Left lung (tissue), 10 donors: Measurements from ENCODE around the gene YAF2. TPM values are rescaled to one million over a fixed set of nuclear protein-coding genes. Genes with fewer than 3 reads are reported as not detected.

Experiments used
- ATAC-seq: fragments of 200-7000 bp; cut with Tn5 transposase; one replicate; pipeline ENCODE4 v1.9.1; 2020; ENCODE audit warnings: moderate library complexity
- DNase-seq, 4 donors: peaks; one replicate each; pipeline ENCODE4 v3.0.0-alpha.2; 2013 to 2020
- H3K27ac ChIP-seq, 2 donors: fragments of 200-600 bp; sonication (generic) in 1 of 2; one replicate each; pipeline versions ENCODE4 v1.5.0 to v1.8.0; 2020 to 2021
- H3K27me3 ChIP-seq, 2 donors: fragments of 200-600 bp; sonication (generic) in 1 of 2; one replicate each; pipeline versions ENCODE4 v1.5.0 to v1.8.0; 2020 to 2021
- H3K36me3 ChIP-seq, 2 donors: fragments of 200-600 bp; sonication (generic) in 1 of 2; one replicate each; pipeline versions ENCODE4 v1.5.0 to v1.8.0; 2020 to 2021
- H3K4me1 ChIP-seq, 2 donors: fragments of 200-600 bp; one replicate each; pipeline ENCODE4 v1.8.0; 2021
- H3K4me3 ChIP-seq, 2 donors: fragments of 200-600 bp; sonication (generic) in 1 of 2; one replicate each; pipeline versions ENCODE4 v1.5.0 to v1.8.0; 2020 to 2021; ENCODE audit warnings: mild to moderate bottlenecking in 1 of 2
- H3K9me3 ChIP-seq, 2 donors: fragments of 200-600 bp; sonication (generic) in 1 of 2; one replicate each; pipeline versions ENCODE4 v1.5.0 to v1.8.0; 2020 to 2021
- intact Hi-C, 2 donors: fragments of 100-400 bp; cut with DNase I; formaldehyde crosslinking; loops; one replicate each; pipeline versions ENCODE4 v1.11.2 to v1.14.2; 2022
- polyA plus RNA-seq, 6 donors: library from polyadenylated mRNA; unstranded; fragments of 120-200 nt; gene quantifications; one replicate each; pipeline ENCODE4 v1.2.1, GENCODE V29; 2013; ENCODE audit not compliant: insufficient read length in 6 of 6
- total RNA-seq, 2 donors: library from RNA; stranded (reverse); fragmentation: NEBNext Ultra II Directional; extraction: Animal tissue kit (Norgen Biotek cat#: 25700); gene quantifications; one replicate each; pipeline ENCODE4 v1.2.1, GENCODE V29; 2021
- TF ChIP-seq, protein P1 (sequence below), 2 donors: fragments of 200-600 bp; sonication (generic) in 1 of 2; IDR thresholded peaks; one replicate each; pipeline versions ENCODE4 v1.5.0 to v1.8.0; 2021; ENCODE audit warnings: antibody characterized with exemption in 2 of 2
- donor health status: DM: no; HTN: yes; CAD: no.
- donor health status: DM: no; HTN: no; CAD: no.

The YAF2 gene
- total and polyA plus RNA-seq, 8 donors = 18.7 to 33.4 (median 21.9) TPM

DNA sequence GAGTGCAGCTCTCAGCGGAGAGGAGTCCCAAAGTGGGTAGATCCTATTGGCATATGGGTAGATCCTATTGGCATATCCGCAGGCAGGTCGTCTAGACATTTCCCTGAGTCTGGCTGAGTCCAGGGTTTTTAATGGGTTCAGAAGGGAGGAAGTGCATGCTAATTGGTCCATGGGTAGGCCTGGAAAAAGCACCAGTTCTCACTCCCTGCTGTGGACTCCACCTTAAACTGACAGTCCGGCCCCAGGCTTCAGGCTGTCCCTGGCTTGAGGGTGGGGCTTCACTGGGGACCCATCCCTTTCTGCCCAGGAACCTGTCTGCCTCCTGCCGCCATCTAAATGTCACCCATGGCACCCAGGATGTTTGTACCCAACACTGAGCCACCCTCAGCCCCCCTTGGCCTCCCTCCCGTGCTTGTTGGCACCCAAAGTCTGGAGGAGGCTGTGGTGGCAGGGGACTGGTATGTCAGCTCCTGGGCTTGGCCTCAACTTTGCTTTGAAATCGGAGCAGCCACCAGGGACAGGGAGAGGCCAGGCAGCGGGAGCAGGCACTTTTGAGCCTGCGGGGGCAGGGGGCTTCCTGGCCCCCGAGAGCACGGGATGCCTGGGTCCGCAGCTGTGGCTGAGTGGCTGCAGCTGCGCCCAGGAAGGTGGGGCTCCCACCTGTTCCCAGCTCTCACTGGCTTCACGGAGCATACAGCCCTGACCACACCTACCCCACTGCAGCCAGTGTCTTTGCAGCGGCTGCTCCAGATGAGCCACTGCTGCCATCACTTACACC, 29.6 kb upstream of the YAF2 start:
- ATAC-seq (no peak), DNase-seq (no peak)
- Histone ChIP-seq H3K4me1 (peaks cover 0 to 3% of the 10 kb centered on the region in 2 donors), H3K27ac (no peak overlapping the region), H3K9me3 (no peaks in the 10 kb centered on the region), H3K36me3 (no peaks in the 10 kb centered on the region), H3K4me3 (no peak overlapping the region), H3K27me3 (no peaks in the 10 kb centered on the region)
- TF ChIP-seq, protein P1, sequence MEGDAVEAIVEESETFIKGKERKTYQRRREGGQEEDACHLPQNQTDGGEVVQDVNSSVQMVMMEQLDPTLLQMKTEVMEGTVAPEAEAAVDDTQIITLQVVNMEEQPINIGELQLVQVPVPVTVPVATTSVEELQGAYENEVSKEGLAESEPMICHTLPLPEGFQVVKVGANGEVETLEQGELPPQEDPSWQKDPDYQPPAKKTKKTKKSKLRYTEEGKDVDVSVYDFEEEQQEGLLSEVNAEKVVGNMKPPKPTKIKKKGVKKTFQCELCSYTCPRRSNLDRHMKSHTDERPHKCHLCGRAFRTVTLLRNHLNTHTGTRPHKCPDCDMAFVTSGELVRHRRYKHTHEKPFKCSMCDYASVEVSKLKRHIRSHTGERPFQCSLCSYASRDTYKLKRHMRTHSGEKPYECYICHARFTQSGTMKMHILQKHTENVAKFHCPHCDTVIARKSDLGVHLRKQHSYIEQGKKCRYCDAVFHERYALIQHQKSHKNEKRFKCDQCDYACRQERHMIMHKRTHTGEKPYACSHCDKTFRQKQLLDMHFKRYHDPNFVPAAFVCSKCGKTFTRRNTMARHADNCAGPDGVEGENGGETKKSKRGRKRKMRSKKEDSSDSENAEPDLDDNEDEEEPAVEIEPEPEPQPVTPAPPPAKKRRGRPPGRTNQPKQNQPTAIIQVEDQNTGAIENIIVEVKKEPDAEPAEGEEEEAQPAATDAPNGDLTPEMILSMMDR (IDR thresholded peaks at IDR 0.05) = no peak
- intact Hi-C loops = no loop called here

DNA sequence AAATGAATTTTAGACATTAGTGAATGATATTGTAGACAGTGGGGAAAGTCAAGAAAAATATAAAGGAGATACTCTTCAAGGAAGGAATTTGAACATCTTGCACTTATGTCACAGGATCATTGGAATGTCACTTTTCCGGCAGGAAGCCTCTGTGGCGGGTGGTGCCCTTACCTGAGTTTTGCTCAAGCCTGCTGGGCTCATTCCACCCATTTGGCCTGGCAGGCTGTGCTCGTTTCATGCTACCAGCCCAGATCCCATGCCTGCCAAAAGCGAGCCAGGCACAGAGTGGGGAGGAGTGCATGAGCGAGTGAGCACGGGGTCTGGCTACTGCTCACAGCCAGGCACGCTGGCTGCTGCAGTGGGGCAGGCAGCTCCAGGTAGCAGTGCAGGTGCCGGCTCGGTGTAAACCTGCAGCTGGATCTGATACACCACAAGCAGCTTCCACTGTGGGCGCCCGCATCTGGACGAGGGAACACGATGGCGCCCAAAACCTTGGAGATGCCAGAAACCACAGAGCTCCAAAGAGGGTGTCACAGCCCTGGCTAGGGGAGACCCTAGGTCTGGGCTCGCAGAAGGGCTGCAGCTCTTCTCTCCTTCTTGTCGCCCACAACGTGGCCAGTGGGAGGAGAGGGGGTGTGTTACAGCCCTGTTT, 28.7 kb upstream of the YAF2 start:
- Histone ChIP-seq H3K27me3 (no peaks in the 10 kb centered on the region), H3K9me3 (no peaks in the 10 kb centered on the region), H3K36me3 (no peaks in the 10 kb centered on the region), H3K4me1 (peaks cover 0 to 3% of the 10 kb centered on the region in 2 donors), H3K4me3 (no peak overlapping the region), H3K27ac (no peak overlapping the region)
- TF ChIP-seq, protein P1 (IDR thresholded peaks at IDR 0.05) = no peak
- ATAC-seq (no peak), DNase-seq (no peak)
- intact Hi-C loops = no loop called here

DNA sequence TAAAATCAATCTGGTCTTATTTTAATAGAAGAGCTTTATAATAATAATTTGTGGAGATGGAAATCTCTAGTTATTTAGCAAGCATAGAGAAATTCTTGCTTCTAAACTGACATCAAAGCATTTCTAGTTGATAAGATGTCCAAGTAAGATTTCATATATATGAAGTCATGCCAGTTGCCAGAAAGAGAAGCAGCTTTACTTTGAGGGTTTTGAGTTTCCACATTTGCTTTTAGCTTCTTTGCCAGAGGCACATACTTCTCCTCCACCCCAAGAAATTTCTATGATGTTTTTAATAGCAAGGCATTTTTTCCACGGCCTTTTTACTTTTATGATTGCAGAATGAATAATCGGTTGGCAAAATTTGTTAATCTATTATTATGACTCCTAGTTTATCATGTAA, 24.2 kb upstream of the YAF2 start:
- H3K9me3 ChIP-seq = no peaks in the 10 kb centered on the region
- H3K27ac ChIP-seq = no peak overlapping the region
- H3K4me3 ChIP-seq = no peak overlapping the region
- no peaks in the 10 kb centered on the region for H3K36me3 ChIP-seq
- no peaks in the 10 kb centered on the region for H3K27me3 ChIP-seq
- TF ChIP-seq, protein P1 (IDR thresholded peaks at IDR 0.05) = no peak
- H3K4me1 ChIP-seq = no peaks in the 10 kb centered on the region
- ATAC-seq (no peak), DNase-seq (no peak)
- intact Hi-C loops = no loop called here

DNA sequence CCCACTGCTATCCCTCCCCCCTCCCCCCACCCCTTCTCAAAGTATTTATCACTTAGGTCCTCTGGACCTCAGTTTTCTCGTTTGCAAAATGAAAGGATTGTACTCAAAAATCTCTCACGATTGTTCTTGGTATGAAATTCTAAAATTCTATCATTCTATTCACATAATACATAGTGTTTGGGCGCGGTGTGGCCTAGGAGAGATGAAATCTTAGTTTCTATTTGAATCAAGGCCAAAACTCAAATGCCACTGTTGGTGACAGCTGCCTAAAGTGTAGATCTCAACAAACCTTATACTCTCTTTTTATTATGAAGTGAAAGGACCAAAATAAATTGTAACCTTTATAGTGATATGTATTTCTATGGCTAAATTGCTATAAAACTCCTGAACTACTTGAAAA, 23.7 kb upstream of the YAF2 start:
- intact Hi-C loops = no loop called here
- no peaks in the 10 kb centered on the region for H3K4me1 ChIP-seq
- H3K9me3 ChIP-seq = no peaks in the 10 kb centered on the region
- TF ChIP-seq, protein P1 (IDR thresholded peaks at IDR 0.05) = no peak
- ATAC-seq (no peak), DNase-seq (no peak)
- H3K27ac ChIP-seq = no peak overlapping the region
- H3K27me3 ChIP-seq = no peaks in the 10 kb centered on the region
- no peaks in the 10 kb centered on the region for H3K36me3 ChIP-seq
- no peak overlapping the region for H3K4me3 ChIP-seq

DNA sequence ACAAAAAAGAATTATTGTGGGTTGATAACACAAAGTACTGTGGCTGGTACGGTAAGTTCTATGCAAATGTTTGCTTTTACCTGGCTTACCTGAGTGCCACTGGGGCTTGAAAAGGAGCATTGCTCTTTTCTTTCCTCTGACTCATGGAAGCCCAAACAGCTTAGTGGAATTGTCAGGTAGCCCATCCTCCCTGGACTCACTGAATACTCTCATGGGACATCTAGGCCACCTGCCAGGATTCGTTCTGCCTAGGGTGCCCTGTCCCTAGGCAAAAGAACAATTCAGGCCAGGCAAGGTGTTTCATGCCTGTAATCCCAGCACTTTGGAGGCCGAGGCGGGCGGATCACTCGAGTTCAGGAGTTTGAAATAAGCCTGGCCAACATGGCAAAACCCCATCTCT, 22.5 kb upstream of the YAF2 start:
- intact Hi-C loops = no loop called here
- Histone ChIP-seq H3K4me3 (no peak overlapping the region), H3K27ac (no peak overlapping the region), H3K4me1 (no peaks in the 10 kb centered on the region), H3K9me3 (no peaks in the 10 kb centered on the region), H3K36me3 (no peaks in the 10 kb centered on the region), H3K27me3 (no peaks in the 10 kb centered on the region)
- TF ChIP-seq, protein P1 (IDR thresholded peaks at IDR 0.05) = no peak
- DNase-seq = no peak
- no peak for ATAC-seq
